A673 (cell line): ENCODE results near the gene ACOXL. TPM values are rescaled to one million over a fixed set of nuclear protein-coding genes. Genes with fewer than 3 reads are reported as not detected.

ENCODE experiments used
- BruUV-seq: library from RNA; stranded (reverse); fragments of 400-500 nt; replicated peaks from 2 replicates; lab custom pipeline; 2021; lab: Mats Ljungman, UMichigan
- CTCF ChIA-PET: fragments of 300-600 bp; sonication (Branson Sonifier 250); formaldehyde crosslinking; loops from one replicate; lab custom pipeline; 2022; ENCODE audit warnings: antibody characterized with exemption; lab: Charles Lee
- POLR2A ChIA-PET: fragments of 300-600 bp; sonication (Branson Sonifier 250); formaldehyde crosslinking; loops from one replicate; lab custom pipeline; 2022; ENCODE audit warnings: antibody characterized with exemption; ENCODE audit not compliant: low non-redundant PET; lab: Charles Lee
- DNase-seq: peaks from one replicate; pipeline ENCODE4 v3.0.0-alpha.2; 2015; ENCODE audit warnings: low spot score
- H3K27ac ChIP-seq: fragments of 200-600 bp; sonication (generic); 2 replicates; pipeline ENCODE4 v1.5.1; 2016; ENCODE audit warnings: mixed run types, low read depth, mild to moderate bottlenecking, mixed read lengths, antibody characterized with exemption, low read length; ENCODE audit not compliant: poor library complexity, severe bottlenecking
- H3K27me3 ChIP-seq: fragments of 200-600 bp; sonication (generic); replicated peaks from 2 replicates; pipeline ENCODE4 v1.6.1; 2017; ENCODE audit warnings: mixed run types, low read depth, mild to moderate bottlenecking, mixed read lengths, antibody characterized with exemption, low read length; ENCODE audit not compliant: insufficient read depth, poor library complexity
- H3K36me3 ChIP-seq: fragments of 200-600 bp; sonication (generic); 2 replicates; pipeline ENCODE4 v1.6.1; 2016; ENCODE audit warnings: mixed run types, mild to moderate bottlenecking, mixed read lengths, antibody characterized with exemption, low read length; ENCODE audit not compliant: insufficient read depth, poor library complexity, severe bottlenecking
- H3K4me1 ChIP-seq: fragments of 200-600 bp; sonication (generic); 2 replicates; pipeline ENCODE4 v1.6.1; 2017; ENCODE audit warnings: mixed run types, mild to moderate bottlenecking, mixed read lengths, antibody characterized with exemption, low read length; ENCODE audit not compliant: insufficient read depth, poor library complexity, severe bottlenecking
- H3K4me3 ChIP-seq: fragments of 200-600 bp; sonication (generic); 2 replicates; pipeline ENCODE4 v1.5.1; 2016; ENCODE audit warnings: low read depth, mixed run types, mild to moderate bottlenecking, mixed read lengths, low read length; ENCODE audit not compliant: poor library complexity, severe bottlenecking
- H3K9me3 ChIP-seq: fragments of 200-600 bp; sonication (generic); 2 replicates; pipeline ENCODE4 v1.6.1; 2016; ENCODE audit warnings: mixed run types, low read depth, mild to moderate bottlenecking, mixed read lengths, antibody characterized with exemption, low read length; ENCODE audit not compliant: poor library complexity, severe bottlenecking
- CTCF ChIP-seq: fragments of 300-800, 200-600 bp; sonication (generic); conservative IDR thresholded peaks from 2 replicates; pipeline ENCODE4 v1.5.1; 2017; ENCODE audit warnings: low read depth, mild to moderate bottlenecking, antibody characterized with exemption, low read length, moderate library complexity, mixed read lengths
- EZH2 ChIP-seq: fragments of 200-600 bp; sonication (generic); IDR thresholded peaks from 2 replicates; pipeline ENCODE4 v1.6.1; 2017; ENCODE audit warnings: borderline replicate concordance, low read depth, mild to moderate bottlenecking, mixed read lengths, antibody characterized with exemption, low read length; ENCODE audit not compliant: poor library complexity, severe bottlenecking
- intact Hi-C: fragments of 100-400 bp; cut with micrococcal nuclease; formaldehyde crosslinking; loops from one replicate; pipeline ENCODE4 v1.10.0; 2022; ENCODE audit not compliant: unreplicated experiment
- total RNA-seq: library from RNA; stranded (reverse); gene quantifications from 2 replicates; pipeline ENCODE4 v1.2.3, GENCODE V29; 2021

ACOXL gene
- total RNA-seq, 1 experiment from 2014 or later, result not detected

- no peak for TF ChIP-seq CTCF
- no peak for TF ChIP-seq EZH2
- H3K4me1 ChIP-seq, result no peaks in the 10 kb centered on the region
- intact Hi-C loops, result no loop called here
- no peak overlapping the region for H3K4me3 ChIP-seq
- POLR2A ChIA-PET, result no interaction called here
- no peak overlapping the region for H3K27ac ChIP-seq
- H3K36me3 ChIP-seq, result no peaks in the 10 kb centered on the region
- DNase-seq, result no peak
- H3K9me3 ChIP-seq, result no peaks in the 10 kb centered on the region
- CTCF ChIA-PET, result no interaction called here
- no TSS peak for BruUV-seq
- peaks cover 11% of the 10 kb centered on the region for H3K27me3 ChIP-seq
These were observed 224.9 kb downstream of the ACOXL start for GRCh38 chr2:110957293-110957692.

GRCh38 chr2:110958346-110959119 is 226.2 kb downstream of the ACOXL start:
- Histone ChIP-seq H3K36me3 (no peaks in the 10 kb centered on the region), H3K27me3 (peaks cover 3% of the 10 kb centered on the region), H3K4me3 (no peak overlapping the region), H3K27ac (no peak overlapping the region), H3K4me1 (no peaks in the 10 kb centered on the region), H3K9me3 (no peaks in the 10 kb centered on the region)
- TF ChIP-seq CTCF (no peak), EZH2 (no peak)
- intact Hi-C loops, result no loop called here
- no peak for DNase-seq
- ChIA-PET POLR2A (no interaction called here), CTCF (no interaction called here)
- no TSS peak for BruUV-seq

GRCh38 chr2:110959198-110959597 is 226.8 kb downstream of the ACOXL start:
- no peak for DNase-seq
- POLR2A ChIA-PET, result no interaction called here
- Histone ChIP-seq H3K36me3 (no peaks in the 10 kb centered on the region), H3K9me3 (no peaks in the 10 kb centered on the region), H3K4me3 (no peak overlapping the region), H3K27ac (no peak overlapping the region), H3K4me1 (no peaks in the 10 kb centered on the region), H3K27me3 (peaks cover 3% of the 10 kb centered on the region)
- CTCF ChIA-PET, result no interaction called here
- BruUV-seq, result no TSS peak
- TF ChIP-seq CTCF (no peak), EZH2 (no peak)
- intact Hi-C loops, result no loop called here
